HEK293 (cell line): ENCODE results near the gene ACSM6.

Experiments used
- CTCF ChIA-PET: fragments of 350-600 bp; formaldehyde crosslinking; extraction: SDS; loops from one replicate; lab custom pipeline; 2021; ENCODE audit warnings: antibody characterized with exemption; lab: Yijun Ruan, JAX
- POLR2A ChIA-PET: fragments of 300-600 bp; formaldehyde crosslinking; extraction: SDS; loops from one replicate; lab custom pipeline; 2020; ENCODE audit warnings: antibody characterized with exemption, inconsistent platforms; lab: Yijun Ruan, JAX
- H3K27ac ChIP-seq: fragments of 200-500 bp; sonication (Bioruptor generic); 2 replicates; pipeline ENCODE4 v1.5.1; 2014; ENCODE audit warnings: low read depth, low read length, control low read depth, inconsistent platforms; ENCODE audit errors: extremely low read depth
- H3K36me3 ChIP-seq, 2 experiments: fragments of 200-500 bp in 1 of 2; sonication (Bioruptor generic) in 1 of 2; 1 replicate in 1 of 2; 2 replicates in 1 of 2; pipeline ENCODE4 v1.5.1; 2014 to 2017; ENCODE audit warnings: inconsistent platforms in 2 of 2, low read length in 2 of 2; ENCODE audit not compliant: control insufficient read depth in 2 of 2, insufficient read depth in 1 of 2
- H3K4me1 ChIP-seq: fragments of 200-500 bp; sonication (Bioruptor generic); 2 replicates; pipeline ENCODE4 v1.5.1; 2014; ENCODE audit warnings: mild to moderate bottlenecking, low read length, inconsistent platforms; ENCODE audit not compliant: control insufficient read depth, insufficient read depth
- H3K4me3 ChIP-seq: 2 replicates; pipeline ENCODE4 v1.5.1; 2011; ENCODE audit warnings: low read depth, mild to moderate bottlenecking, control low read depth, low read length, moderate library complexity
- H3K9me3 ChIP-seq: fragments of 200-500 bp; sonication (Bioruptor generic); 2 replicates; pipeline ENCODE4 v1.5.1; 2014; ENCODE audit warnings: low read depth, low read length, inconsistent platforms; ENCODE audit not compliant: control insufficient read depth, insufficient read depth
- BCL11B ChIP-seq: fragments of 450-650 bp; formaldehyde crosslinking; IDR thresholded peaks from 2 replicates; pipeline ENCODE4 v1.5.1; 2016; ENCODE audit warnings: low read depth, missing biosample characterization, missing genetic modification characterization
- OVOL3 ChIP-seq: fragments of 450-650 bp; formaldehyde crosslinking; IDR thresholded peaks from 2 replicates; pipeline ENCODE4 v1.5.1; 2016; ENCODE audit warnings: missing biosample characterization, missing genetic modification characterization
- SALL2 ChIP-seq: fragments of 450-650 bp; formaldehyde crosslinking; IDR thresholded peaks from 2 replicates; pipeline ENCODE4 v1.5.0; 2017; ENCODE audit warnings: missing biosample characterization, mild to moderate bottlenecking, missing genetic modification characterization, borderline replicate concordance
- ZBTB8A ChIP-seq: fragments of 450-650 bp; formaldehyde crosslinking; IDR thresholded peaks from 2 replicates; pipeline ENCODE4 v1.5.1; 2016; ENCODE audit warnings: missing biosample characterization, missing genetic modification characterization
- ZNF416 ChIP-seq: fragments of 450-650 bp; formaldehyde crosslinking; IDR thresholded peaks from 2 replicates; pipeline ENCODE4 v1.5.1; 2016; ENCODE audit warnings: missing biosample characterization, missing genetic modification characterization
- ZNF426 ChIP-seq: fragments of 450-650 bp; formaldehyde crosslinking; IDR thresholded peaks from 2 replicates; pipeline ENCODE4 v1.5.1; 2017; ENCODE audit warnings: missing biosample characterization, missing genetic modification characterization, mild to moderate bottlenecking, inconsistent platforms, moderate library complexity
- ZNF433 ChIP-seq: fragments of 450-650 bp; formaldehyde crosslinking; IDR thresholded peaks from 2 replicates; pipeline ENCODE4 v1.5.1; 2016; ENCODE audit warnings: missing biosample characterization, missing genetic modification characterization, low read depth
- ZNF571 ChIP-seq: fragments of 450-650 bp; formaldehyde crosslinking; IDR thresholded peaks from 2 replicates; pipeline ENCODE4 v1.5.0; 2017; ENCODE audit warnings: missing biosample characterization, missing genetic modification characterization
- ZNF610 ChIP-seq: fragments of 450-650 bp; formaldehyde crosslinking; IDR thresholded peaks from 2 replicates; pipeline ENCODE4 v1.5.1; 2016; ENCODE audit warnings: missing biosample characterization, missing genetic modification characterization, borderline replicate concordance
- ZNF837 ChIP-seq: fragments of 450-650 bp; formaldehyde crosslinking; IDR thresholded peaks from 2 replicates; pipeline ENCODE4 v1.5.1; 2016; ENCODE audit warnings: missing biosample characterization, missing genetic modification characterization
- ZXDB ChIP-seq: fragments of 450-650 bp; formaldehyde crosslinking; IDR thresholded peaks from 2 replicates; pipeline ENCODE4 v1.5.1; 2016; ENCODE audit warnings: missing biosample characterization, missing genetic modification characterization
- TF ChIP-seq, protein P1 (sequence below): fragments of 450-650 bp; formaldehyde crosslinking; IDR thresholded peaks from 2 replicates; pipeline ENCODE4 v1.5.1; 2017; ENCODE audit warnings: missing biosample characterization, missing genetic modification characterization
- TF ChIP-seq, protein P2 (sequence below): fragments of 450-650 bp; formaldehyde crosslinking; IDR thresholded peaks from 2 replicates; pipeline ENCODE4 v1.5.1; 2016; ENCODE audit warnings: missing biosample characterization, missing genetic modification characterization
- TF ChIP-seq, protein P3 (sequence below): fragments of 450-650 bp; formaldehyde crosslinking; IDR thresholded peaks from 2 replicates; pipeline ENCODE4 v1.5.1; 2016; ENCODE audit warnings: missing biosample characterization, missing genetic modification characterization, borderline replicate concordance
- TF ChIP-seq, protein P4 (sequence below): fragments of 450-650 bp; formaldehyde crosslinking; IDR thresholded peaks from 2 replicates; pipeline ENCODE4 v1.5.1; 2017; ENCODE audit warnings: missing biosample characterization, missing genetic modification characterization
- TF ChIP-seq, protein P5 (sequence below): fragments of 450-650 bp; formaldehyde crosslinking; IDR thresholded peaks from 2 replicates; pipeline ENCODE4 v1.5.1; 2016; ENCODE audit warnings: missing biosample characterization, missing genetic modification characterization
- TF ChIP-seq, protein P6 (sequence below): fragments of 450-650 bp; formaldehyde crosslinking; IDR thresholded peaks from 2 replicates; pipeline ENCODE4 v1.5.1; 2016; ENCODE audit warnings: missing biosample characterization, missing genetic modification characterization
- TF ChIP-seq, protein P7 (sequence below): fragments of 450-650 bp; formaldehyde crosslinking; IDR thresholded peaks from 2 replicates; pipeline ENCODE4 v1.5.1; 2016; ENCODE audit warnings: missing biosample characterization, missing genetic modification characterization

The ACSM6 gene

DNA sequence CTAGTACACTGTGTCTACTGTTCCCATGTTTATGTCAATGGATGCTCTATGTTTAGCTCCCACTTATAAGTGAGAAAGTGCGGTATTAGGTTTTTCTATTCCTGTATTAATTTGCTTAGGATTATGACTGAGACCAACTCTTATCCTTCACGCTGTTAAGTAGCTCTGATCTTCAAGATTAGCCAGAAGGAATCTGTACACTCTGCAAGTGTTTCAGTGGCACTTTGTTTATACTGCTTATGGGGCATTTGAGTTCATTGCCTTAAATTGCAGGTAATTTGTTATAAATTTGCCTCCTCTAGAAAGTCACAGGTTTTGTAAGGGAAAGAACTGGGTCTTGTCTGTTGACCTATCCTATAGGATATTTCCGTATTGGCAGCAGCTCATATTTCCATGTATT, 6.4 kb upstream of the ACSM6 start:
- CTCF ChIA-PET, result interaction anchor here (0.5 to 1.0 kb wide), 5 partner anchors 51 to 413 kb away, joined by 3 to 6 read pairs (median 3); no protein-coding TSS in a partner anchor
- Histone ChIP-seq H3K27ac (no peak overlapping the region), H3K4me1 (no peaks in the 10 kb centered on the region), H3K9me3 (no peaks in the 10 kb centered on the region), H3K36me3 (no peaks in the 10 kb centered on the region), H3K4me3 (no peak overlapping the region)
- TF ChIP-seq, protein P1, sequence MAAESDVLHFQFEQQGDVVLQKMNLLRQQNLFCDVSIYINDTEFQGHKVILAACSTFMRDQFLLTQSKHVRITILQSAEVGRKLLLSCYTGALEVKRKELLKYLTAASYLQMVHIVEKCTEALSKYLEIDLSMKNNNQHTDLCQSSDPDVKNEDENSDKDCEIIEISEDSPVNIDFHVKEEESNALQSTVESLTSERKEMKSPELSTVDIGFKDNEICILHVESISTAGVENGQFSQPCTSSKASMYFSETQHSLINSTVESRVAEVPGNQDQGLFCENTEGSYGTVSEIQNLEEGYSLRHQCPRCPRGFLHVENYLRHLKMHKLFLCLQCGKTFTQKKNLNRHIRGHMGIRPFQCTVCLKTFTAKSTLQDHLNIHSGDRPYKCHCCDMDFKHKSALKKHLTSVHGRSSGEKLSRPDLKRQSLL (tag by site-specific recombination), result no peak
- TF ChIP-seq ZNF837, result no peak
- no peak for TF ChIP-seq OVOL3 (tag by site-specific recombination)
- TF ChIP-seq, protein P2, sequence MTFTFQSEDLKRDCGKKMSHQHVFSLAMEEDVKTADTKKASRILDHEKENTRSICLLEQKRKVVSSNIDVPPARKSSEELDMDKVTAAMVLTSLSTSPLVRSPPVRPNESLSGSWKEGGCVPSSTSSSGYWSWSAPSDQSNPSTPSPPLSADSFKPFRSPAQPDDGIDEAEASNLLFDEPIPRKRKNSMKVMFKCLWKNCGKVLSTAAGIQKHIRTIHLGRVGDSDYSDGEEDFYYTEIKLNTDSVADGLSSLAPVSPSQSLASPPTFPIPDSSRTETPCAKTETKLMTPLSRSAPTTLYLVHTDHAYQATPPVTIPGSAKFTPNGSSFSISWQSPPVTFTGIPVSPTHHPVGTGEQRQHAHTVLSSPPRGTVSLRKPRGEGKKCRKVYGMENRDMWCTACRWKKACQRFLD (tag by site-specific recombination), result no peak
- no peak for TF ChIP-seq BCL11B (tag by site-specific recombination)
- TF ChIP-seq, protein P3, sequence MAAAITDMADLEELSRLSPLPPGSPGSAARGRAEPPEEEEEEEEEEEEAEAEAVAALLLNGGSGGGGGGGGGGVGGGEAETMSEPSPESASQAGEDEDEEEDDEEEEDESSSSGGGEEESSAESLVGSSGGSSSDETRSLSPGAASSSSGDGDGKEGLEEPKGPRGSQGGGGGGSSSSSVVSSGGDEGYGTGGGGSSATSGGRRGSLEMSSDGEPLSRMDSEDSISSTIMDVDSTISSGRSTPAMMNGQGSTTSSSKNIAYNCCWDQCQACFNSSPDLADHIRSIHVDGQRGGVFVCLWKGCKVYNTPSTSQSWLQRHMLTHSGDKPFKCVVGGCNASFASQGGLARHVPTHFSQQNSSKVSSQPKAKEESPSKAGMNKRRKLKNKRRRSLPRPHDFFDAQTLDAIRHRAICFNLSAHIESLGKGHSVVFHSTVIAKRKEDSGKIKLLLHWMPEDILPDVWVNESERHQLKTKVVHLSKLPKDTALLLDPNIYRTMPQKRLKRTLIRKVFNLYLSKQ (tag by site-specific recombination), result no peak
- TF ChIP-seq ZNF426, result no peak
- POLR2A ChIA-PET, result no interaction called here

DNA sequence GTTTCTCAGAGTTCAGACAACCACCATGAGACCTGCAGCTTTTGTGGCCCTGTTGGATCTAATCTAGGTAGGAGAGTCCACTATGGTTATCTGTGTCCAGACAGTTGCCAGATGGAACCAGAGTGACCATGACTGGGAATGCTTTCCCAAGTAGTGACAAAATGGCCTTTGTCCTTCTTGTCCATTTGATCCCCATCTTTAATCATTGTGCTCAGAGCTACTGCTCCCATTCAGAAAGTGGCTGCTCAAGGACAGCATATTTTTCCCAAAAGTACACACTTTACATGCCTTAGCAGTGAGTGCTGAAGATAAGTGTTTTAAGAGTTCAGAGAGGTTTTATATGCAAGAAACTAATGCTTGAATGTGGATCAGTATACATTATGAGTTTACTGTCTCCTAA, 5.4 kb upstream of the ACSM6 start:
- Histone ChIP-seq H3K4me1 (no peaks in the 10 kb centered on the region), H3K4me3 (no peak overlapping the region), H3K9me3 (no peaks in the 10 kb centered on the region), H3K36me3 (no peaks in the 10 kb centered on the region), H3K27ac (no peak overlapping the region)
- ChIA-PET POLR2A (no interaction called here), CTCF (interaction anchor here (0.7 to 2.8 kb wide), 5 partner anchors 8 to 212 kb away, joined by 3 to 8 read pairs (median 3); no protein-coding TSS in a partner anchor)
- TF ChIP-seq ZXDB (tag by site-specific recombination), result no peak
- TF ChIP-seq, protein P4, sequence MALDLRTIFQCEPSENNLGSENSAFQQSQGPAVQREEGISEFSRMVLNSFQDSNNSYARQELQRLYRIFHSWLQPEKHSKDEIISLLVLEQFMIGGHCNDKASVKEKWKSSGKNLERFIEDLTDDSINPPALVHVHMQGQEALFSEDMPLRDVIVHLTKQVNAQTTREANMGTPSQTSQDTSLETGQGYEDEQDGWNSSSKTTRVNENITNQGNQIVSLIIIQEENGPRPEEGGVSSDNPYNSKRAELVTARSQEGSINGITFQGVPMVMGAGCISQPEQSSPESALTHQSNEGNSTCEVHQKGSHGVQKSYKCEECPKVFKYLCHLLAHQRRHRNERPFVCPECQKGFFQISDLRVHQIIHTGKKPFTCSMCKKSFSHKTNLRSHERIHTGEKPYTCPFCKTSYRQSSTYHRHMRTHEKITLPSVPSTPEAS, result no peak
- TF ChIP-seq ZNF610 (tag by site-specific recombination), result no peak
- TF ChIP-seq, protein P5, sequence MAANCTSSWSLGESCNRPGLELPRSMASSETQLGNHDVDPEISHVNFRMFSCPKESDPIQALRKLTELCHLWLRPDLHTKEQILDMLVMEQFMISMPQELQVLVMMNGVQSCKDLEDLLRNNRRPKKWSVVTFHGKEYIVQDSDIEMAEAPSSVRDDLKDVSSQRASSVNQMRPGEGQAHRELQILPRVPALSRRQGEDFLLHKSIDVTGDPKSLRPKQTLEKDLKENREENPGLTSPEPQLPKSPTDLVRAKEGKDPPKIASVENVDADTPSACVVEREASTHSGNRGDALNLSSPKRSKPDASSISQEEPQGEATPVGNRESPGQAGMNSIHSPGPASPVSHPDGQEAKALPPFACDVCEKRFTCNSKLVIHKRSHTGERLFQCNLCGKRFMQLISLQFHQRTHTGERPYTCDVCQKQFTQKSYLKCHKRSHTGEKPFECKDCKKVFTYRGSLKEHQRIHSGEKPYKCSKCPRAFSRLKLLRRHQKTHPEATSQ (tag by site-specific recombination), result no peak
- TF ChIP-seq, protein P6, sequence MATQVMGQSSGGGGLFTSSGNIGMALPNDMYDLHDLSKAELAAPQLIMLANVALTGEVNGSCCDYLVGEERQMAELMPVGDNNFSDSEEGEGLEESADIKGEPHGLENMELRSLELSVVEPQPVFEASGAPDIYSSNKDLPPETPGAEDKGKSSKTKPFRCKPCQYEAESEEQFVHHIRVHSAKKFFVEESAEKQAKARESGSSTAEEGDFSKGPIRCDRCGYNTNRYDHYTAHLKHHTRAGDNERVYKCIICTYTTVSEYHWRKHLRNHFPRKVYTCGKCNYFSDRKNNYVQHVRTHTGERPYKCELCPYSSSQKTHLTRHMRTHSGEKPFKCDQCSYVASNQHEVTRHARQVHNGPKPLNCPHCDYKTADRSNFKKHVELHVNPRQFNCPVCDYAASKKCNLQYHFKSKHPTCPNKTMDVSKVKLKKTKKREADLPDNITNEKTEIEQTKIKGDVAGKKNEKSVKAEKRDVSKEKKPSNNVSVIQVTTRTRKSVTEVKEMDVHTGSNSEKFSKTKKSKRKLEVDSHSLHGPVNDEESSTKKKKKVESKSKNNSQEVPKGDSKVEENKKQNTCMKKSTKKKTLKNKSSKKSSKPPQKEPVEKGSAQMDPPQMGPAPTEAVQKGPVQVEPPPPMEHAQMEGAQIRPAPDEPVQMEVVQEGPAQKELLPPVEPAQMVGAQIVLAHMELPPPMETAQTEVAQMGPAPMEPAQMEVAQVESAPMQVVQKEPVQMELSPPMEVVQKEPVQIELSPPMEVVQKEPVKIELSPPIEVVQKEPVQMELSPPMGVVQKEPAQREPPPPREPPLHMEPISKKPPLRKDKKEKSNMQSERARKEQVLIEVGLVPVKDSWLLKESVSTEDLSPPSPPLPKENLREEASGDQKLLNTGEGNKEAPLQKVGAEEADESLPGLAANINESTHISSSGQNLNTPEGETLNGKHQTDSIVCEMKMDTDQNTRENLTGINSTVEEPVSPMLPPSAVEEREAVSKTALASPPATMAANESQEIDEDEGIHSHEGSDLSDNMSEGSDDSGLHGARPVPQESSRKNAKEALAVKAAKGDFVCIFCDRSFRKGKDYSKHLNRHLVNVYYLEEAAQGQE (tag by site-specific recombination), result no peak
- no peak for TF ChIP-seq ZBTB8A (tag by site-specific recombination)
- TF ChIP-seq ZNF416 (tag by site-specific recombination), result no peak
- TF ChIP-seq ZNF433 (tag by site-specific recombination), result no peak
- no peak for TF ChIP-seq ZNF571 (tag by site-specific recombination)
- TF ChIP-seq SALL2 (tag by site-specific recombination), result no peak
- TF ChIP-seq, protein P7, sequence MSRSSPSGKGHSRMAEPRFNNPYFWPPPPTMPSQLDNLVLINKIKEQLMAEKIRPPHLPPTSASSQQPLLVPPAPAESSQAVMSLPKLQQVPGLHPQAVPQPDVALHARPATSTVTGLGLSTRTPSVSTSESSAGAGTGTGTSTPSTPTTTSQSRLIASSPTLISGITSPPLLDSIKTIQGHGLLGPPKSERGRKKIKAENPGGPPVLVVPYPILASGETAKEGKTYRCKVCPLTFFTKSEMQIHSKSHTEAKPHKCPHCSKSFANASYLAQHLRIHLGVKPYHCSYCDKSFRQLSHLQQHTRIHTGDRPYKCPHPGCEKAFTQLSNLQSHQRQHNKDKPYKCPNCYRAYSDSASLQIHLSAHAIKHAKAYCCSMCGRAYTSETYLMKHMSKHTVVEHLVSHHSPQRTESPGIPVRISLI (tag by site-specific recombination), result no peak
- TF ChIP-seq, protein P1 (tag by site-specific recombination), result no peak
